Mucosa of descending colon (tissue), 3 donors: Measurements from ENCODE around the gene PTGR1. TPM values are rescaled to one million over a fixed set of nuclear protein-coding genes. Genes with fewer than 3 reads are reported as not detected.

Experiments
- ATAC-seq: fragments of 200-7000 bp; cut with Tn5 transposase; one replicate; pipeline ENCODE4 v1.9.1; 2020; ENCODE audit warnings: mild to moderate bottlenecking, moderate library complexity
- DNase-seq, 3 donors: peaks; one replicate each; pipeline ENCODE4 v3.0.0-alpha.2; 2020
- H3K36me3 ChIP-seq: fragments of 200-600 bp; one replicate; pipeline ENCODE4 v1.8.0; 2021; ENCODE audit warnings: low read depth, mild to moderate bottlenecking
- H3K4me1 ChIP-seq: fragments of 200-600 bp; one replicate; pipeline ENCODE4 v1.8.0; 2021; ENCODE audit warnings: low read depth, mild to moderate bottlenecking
- H3K4me3 ChIP-seq: fragments of 200-600 bp; one replicate; pipeline ENCODE4 v1.8.0; 2021; ENCODE audit warnings: mild to moderate bottlenecking
- H3K9me3 ChIP-seq: fragments of 200-600 bp; one replicate; pipeline ENCODE4 v1.8.0; 2021; ENCODE audit warnings: mild to moderate bottlenecking
- CTCF ChIP-seq: fragments of 200-600 bp; IDR thresholded peaks from one replicate; pipeline ENCODE4 v1.8.0; 2022; ENCODE audit warnings: antibody characterized with exemption, mild to moderate bottlenecking
- intact Hi-C, 2 donors: fragments of 100-400 bp; cut with DNase I in 1 of 2; cut with micrococcal nuclease in 1 of 2; formaldehyde crosslinking; loops; one replicate each; pipeline versions ENCODE4 v1.11.0 to v1.11.1; 2022; cut with DNase I, micrococcal nuclease
- total RNA-seq, 3 donors: library from RNA; stranded (reverse); fragmentation: NEBNext Ultra II Directional in 2 of 3; extraction: Animal tissue kit (Norgen Biotek cat#: 25700) in 2 of 3; gene quantifications; one replicate each; pipeline versions ENCODE4 v1.2.1 to v1.2.4, GENCODE V29; 2021 to 2023
- donor health status: DM: no; HTN: no; CAD: no; lungs with moderate emphysema.
- donor health status: DM: no; HTN: no; CAD: no.
- donor health status: DM: no; HTN: yes; CAD: no.

The PTGR1 gene
- total RNA-seq, 3 donors from 2014 or later, result 41.5 to 83.7 (median 48.7) TPM

GRCh38 chr9:111516061-111516465, 83.4 kb downstream of the PTGR1 start:
- no peak overlapping the region for H3K4me3 ChIP-seq
- TF ChIP-seq CTCF, result no peak
- intact Hi-C loops, result no loop called here
- H3K9me3 ChIP-seq, result no peaks in the 10 kb centered on the region
- DNase-seq, result no peak
- ATAC-seq, result peak; percentile 25
- H3K4me1 ChIP-seq, result no peaks in the 10 kb centered on the region
- no peaks in the 10 kb centered on the region for H3K36me3 ChIP-seq

GRCh38 chr9:111514967-111515366, 84.5 kb downstream of the PTGR1 start:
- Histone ChIP-seq H3K36me3 (no peaks in the 10 kb centered on the region), H3K4me1 (no peaks in the 10 kb centered on the region), H3K4me3 (no peak overlapping the region), H3K9me3 (no peaks in the 10 kb centered on the region)
- intact Hi-C loops, result no loop called here
- ATAC-seq, result no peak
- DNase-seq, result no peak
- TF ChIP-seq CTCF, result no peak

Other genes with a start within 250 kb of the PTGR1 start
- gene ECPAS, start 115.3 kb downstream of the PTGR1 start, total RNA-seq, result 100 to 1,000 TPM in 1 of 3 donors, 10 to 100 TPM in 2; 77.4 to 102 (median 82.8) TPM
- 10 to 100 TPM in 1 of 3 donors, 1 to 10 TPM in 2; 1.3 to 27.4 (median 2.0) TPM for gene ZNF483, start 74.5 kb downstream of the PTGR1 start, total RNA-seq
- 1 to 10 TPM; 7.5 to 8.0 (median 7.7) TPM for gene DNAJC25, start 31.7 kb upstream of the PTGR1 start, total RNA-seq
- 10 to 100 TPM; 16.7 to 33.1 (median 24.6) TPM for gene GNG10, start 62.0 kb upstream of the PTGR1 start, total RNA-seq
- gene SHOC1, start 195.3 kb upstream of the PTGR1 start, total RNA-seq, result not detected